Measurements from ENCODE around the gene YDJC.
"Not testable (repeated sequence)": the region's sequence is repeated elsewhere in the genome, so short reads cannot be mapped to it uniquely, and the experiment has no call there.

The YDJC gene

DNA sequence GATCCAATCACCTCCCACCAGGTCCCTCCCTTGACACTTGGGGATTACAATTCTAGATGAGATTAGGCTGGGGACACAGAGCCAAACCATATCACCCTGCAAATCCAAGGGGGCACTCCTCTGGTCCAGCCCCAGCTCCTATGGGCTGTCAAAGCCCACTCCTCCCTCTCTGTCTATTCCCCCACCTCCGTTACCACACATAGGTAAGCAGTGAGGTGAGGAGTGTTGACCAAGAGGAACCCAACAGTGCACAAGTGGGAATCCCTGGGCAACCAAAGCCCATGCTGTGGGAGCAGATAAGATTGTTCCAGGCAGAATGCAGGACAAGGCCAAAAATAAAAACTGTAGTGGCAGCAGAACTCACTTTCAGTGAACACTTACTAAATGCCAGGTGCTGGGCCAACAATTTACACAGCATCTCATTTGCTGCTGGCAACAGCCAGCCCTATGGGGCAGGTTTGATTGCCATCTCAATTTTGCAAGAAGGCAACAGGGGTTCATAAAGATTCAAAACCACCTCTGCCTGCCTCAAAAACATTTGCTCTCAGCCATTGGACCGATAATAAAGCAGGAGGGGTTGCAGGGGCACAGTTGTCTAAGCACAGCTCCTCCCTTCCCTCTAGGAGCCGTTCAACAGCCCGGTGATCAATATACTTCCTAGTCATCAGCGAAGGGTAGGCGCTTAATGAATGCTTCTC lies 21.1 kb upstream of the YDJC start:
- no peak for DNase-seq

DNA sequence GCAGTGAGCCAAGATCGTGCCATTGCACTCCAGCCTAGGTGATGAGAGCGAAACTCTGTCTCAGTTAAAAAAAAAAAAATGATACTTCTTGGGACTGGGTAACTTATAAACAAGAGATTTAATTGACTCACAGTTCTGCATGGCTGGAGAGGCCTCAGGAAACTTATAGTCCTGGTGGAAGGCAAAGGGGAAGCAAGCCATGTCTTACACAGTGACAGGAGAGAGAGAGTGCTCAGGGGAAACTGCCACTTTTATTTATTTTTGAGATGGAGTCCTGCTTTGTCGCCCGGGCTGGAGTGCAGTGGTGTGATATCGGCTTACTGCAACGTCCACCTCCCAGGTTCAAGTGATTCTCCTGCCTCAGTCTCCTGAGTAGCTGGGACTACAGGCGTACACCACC lies 20.5 kb upstream of the YDJC start:
- DNase-seq = no peak

DNA sequence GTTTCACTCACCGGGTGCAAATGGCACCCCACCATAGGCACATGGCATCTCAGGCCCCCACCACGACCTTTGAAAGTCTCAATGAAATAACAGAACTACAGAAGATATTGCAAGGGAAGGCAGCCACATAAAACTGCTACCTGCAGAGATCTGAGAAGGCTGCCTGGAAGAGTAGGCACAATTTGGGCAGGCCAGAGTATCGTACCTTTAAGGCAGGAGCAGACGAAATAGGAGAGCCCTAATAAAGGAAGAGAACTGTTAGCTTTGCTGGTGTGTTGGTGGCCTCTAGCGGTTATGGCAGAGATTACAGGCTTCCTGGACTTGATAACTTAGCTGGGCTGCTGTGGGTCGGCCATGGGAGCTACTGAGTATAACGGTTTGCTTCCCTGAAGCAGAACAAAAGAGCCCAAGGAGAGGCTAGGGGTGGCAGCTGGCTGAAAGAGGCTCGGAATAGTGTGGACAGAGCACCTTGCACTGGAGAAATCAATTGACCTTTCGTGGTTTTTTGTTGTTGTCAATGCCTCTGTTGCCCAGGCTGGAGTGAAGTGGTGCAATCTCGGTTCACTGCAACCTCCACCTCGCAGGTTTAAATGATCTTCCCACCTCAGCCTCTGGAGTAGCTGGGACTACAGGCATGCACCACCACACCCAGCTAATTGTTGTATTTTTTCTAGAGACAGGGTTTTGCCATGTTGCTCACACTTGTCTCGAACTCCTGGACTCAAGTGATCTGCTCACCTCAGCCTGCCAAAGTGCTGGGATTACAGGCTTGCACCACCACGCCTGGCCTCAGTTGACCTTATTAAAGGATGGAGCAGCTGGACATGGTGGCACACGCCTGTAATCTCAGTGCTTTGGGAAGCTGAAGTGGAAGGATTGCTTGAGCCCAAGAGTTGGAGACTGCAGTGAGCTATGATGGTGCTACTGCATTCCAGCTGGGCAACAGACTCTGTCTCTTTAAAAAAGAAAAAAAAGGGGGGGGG lies 17.1 kb upstream of the YDJC start:
- DNase-seq = peak; percentile 37 to 48

DNA sequence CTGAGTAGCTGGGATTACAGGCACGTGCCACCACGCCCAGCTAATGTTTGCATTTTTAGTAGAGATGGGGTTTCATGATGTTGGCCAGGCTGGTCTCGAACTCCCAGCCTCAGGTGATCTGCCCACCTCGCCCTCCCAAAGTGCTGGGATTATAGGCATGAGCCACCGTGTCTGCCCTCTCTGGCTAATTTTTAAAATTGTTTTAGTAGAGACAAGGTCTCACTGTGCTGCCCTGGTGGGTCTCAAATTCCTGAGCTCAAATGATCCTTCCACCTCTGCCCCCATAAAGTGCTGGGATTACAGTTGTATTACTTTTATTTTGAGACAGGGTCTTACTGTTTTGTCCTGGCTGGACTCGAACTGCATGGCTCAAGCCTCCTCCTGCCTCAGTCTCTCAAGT lies 15.7 kb upstream of the YDJC start:
- not testable (repeated sequence) for DNase-seq

DNA sequence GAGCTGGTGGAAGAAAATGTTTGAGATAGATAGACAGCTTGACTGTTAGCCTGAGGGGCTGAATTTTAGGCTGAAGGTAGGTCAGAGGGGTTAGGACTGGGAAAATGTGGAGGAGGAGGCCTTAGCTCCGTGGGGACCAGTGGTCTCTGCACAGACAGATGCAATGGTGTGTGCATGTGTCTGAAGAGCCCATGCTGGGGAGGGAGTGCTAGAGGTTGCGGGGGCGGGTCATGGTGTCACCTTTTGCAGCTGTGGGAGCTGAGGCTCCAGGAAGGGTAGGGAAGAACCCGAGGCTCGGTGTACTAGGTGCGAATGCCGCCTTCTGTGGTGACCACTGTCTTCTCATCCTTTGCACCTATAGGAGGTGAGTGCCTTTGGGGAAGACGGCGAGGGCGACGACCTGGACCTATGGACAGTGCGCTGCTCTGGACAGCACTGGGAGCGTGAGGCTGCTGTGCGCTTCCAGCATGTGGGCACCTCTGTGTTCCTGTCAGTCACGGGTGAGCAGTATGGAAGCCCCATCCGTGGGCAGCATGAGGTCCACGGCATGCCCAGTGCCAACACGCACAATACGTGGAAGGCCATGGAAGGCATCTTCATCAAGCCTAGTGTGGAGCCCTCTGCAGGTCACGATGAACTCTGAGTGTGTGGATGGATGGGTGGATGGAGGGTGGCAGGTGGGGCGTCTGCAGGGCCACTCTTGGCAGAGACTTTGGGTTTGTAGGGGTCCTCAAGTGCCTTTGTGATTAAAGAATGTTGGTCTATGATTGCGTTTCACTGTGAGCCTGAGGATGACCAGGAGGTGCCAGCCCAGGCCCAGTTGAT lies 13.9 kb upstream of the YDJC start:
- DNase-seq = no peak

DNA sequence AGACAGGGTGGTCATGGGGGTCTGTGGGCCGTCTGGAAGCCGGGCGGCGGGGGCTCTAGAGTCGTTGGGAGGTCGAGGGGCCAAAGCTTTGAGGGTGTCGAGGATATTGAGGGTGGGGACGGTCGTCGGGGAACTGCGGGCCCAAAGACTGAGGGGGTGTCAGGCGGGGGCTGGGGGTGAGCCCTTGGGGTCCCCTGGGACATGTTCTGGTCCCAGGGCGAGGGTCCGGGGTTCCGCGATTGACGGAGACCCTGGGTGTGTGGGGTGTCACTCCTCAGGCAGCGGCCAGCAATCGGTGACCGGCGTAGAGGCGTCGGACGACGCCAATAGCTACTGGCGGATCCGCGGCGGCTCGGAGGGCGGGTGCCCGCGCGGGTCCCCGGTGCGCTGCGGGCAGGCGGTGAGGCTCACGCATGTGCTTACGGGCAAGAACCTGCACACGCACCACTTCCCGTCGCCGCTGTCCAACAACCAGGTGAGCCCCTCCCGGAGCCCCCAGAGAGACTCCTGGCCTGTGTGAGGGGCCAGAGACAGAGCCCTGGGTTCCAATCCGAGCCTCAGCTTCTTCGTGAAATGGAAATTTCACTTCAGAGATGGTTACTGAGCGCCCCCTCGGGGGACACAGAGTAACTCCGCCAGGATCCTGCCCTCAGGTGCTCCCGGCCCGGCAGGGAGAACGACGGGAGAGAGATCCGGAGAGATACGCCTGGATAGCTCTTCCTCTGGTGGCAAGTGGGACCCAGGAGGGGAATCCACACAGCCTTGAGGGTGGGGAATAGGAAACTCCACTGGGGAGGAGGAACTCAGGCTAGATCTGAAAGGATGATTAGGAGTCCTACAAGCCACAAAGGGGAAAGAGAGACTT lies 13.0 kb upstream of the YDJC start:
- peak; percentile 52 to 57 for DNase-seq

DNA sequence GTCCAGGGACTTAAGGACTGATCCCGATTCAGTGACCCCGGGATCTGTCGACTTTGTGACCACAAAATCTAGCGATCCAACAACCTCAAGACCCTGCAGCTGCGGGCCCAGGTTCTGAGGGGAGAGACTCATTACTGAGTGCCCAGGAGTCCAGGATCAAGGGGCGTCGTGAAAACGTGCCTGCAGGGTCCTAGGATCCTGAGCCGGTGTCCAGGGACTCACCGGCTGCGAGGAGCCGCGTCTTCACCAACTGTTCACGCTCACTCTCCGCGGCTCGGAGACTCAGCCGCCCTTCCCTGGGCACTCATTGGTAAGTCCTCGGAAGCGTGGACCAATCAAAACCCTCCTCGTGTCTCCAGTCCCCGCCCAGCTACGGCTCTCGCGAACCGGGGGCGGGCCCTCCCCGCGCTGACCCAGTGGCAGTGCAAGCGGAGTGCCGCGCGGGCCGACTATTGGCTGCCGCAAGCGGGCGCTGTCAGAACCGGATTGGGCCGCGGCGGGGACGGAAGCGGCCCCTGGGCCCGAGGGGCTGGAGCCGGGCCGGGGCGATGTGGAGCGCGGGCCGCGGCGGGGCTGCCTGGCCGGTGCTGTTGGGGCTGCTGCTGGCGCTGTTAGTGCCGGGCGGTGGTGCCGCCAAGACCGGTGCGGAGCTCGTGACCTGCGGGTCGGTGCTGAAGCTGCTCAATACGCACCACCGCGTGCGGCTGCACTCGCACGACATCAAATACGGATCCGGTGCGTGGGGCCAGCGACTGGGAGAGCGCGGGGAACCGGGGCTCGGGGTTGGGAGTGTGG lies 12.2 kb upstream of the YDJC start, which contains the start of gene SDF2L1:
Gene SDF2L1 (plus strand): TSS at position 514 of the 795 bp plus-strand sequence. CDS start 35 bp downstream, at position 549.
- DNase-seq = peak; percentile 92 to 96

DNA sequence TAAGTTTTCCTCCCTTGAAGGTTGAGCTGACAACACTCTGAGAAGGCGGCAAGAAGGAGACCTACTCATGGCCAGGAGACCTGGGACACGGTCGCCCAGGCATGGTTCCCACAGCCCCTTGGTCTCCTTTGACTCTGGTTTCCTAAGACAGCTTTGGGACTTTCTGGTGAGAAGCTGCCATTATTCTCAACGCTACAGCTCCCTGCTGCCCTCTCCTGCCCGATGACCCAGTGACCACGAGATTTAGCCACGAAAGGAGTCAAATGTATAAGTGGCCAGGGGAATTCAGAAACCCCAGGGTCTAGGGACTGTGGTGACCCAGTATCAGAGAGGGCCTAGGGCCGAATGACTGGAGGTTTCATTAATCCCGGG lies 11.6 kb upstream of the YDJC start:
- peak in 1 of 2 experiments; percentile 30 for DNase-seq

DNA sequence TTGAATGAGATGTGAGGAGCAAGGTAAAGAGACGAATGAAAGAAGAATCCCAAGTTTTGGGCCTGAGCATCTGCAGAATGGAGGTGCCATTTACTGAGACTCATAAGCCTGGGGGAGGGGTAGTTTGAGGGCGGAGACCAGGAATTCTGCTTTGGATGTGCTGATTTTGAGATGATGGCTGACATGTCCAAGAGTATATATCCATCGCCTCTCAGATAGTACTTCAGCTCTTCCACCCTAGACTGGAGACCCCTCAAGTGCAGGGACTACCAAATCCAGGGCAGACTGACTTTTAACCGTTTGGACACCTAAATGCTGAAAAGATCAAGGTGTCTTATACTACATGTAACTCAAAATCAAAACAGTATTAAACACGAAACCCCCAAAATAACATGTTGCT lies 11.0 kb upstream of the YDJC start:
- no peak for DNase-seq

DNA sequence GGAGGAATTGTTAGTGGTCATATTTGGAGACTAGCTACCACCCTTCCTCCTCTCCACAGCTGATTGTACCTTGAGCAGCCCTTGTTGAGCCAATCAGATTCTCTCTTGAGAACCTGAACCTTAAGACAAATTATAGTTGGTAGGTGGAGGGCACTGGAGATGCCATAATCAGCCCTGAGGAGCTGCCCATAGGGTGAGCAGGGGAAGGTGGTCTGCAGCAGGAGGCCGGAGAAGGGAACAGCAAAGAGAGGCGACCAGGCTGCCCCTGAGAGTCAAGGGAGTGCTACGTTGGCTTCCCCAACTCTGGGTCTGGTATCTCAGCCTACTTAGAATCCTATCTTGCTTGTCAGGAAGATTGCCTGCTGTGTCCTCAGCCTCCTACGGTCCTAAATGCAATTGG lies 9.5 kb upstream of the YDJC start:
- DNase-seq = no peak

DNA sequence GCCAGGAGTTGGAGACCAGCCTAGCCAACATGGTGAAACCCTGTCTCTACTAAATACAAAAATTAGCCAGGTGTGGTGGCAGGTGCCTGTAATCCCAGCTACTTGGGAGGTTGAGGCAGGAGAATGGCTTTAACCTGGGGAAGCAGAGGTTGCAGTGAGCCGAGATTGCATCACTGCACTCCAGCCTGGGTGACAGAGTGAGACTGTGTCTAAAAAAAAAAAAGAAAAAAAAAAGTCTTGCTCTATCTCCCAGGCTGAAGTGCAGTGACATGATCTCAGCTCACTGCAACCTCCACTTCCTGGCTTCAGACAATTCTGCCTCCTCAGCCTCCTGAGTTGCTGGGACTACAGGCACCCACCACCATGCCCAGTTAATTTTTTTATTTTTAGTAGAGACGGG lies 7.6 kb upstream of the YDJC start:
- DNase-seq = not testable (repeated sequence)

DNA sequence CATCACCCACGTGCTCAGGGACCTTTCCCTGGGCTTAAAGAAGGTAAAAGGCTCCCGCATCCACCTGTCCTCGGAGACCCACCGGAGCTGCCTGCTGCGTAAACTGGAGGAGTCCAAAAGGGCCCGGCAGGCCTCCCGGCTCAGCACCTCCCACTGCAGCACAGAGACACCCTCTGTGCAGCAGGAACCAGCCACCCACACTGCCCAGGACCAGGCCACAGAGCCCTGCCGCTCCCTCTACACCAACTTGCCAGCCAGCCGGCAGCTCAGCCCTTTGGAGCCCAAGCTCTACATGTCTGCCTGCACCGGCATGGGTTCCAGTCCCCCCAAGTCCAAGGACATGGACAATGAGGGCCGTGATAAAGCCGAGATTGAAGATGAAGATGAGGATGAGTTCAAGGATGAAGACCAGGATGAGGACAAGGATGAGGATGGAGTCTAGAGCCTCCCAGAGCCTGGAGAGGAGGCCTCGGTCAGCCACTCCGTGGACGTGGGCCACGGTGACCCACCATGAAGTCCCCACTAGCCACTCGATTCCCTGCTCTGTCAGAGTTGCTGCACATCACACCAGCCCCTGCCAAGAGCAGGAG lies 6.9 kb upstream of the YDJC start:
- no peak for DNase-seq

DNA sequence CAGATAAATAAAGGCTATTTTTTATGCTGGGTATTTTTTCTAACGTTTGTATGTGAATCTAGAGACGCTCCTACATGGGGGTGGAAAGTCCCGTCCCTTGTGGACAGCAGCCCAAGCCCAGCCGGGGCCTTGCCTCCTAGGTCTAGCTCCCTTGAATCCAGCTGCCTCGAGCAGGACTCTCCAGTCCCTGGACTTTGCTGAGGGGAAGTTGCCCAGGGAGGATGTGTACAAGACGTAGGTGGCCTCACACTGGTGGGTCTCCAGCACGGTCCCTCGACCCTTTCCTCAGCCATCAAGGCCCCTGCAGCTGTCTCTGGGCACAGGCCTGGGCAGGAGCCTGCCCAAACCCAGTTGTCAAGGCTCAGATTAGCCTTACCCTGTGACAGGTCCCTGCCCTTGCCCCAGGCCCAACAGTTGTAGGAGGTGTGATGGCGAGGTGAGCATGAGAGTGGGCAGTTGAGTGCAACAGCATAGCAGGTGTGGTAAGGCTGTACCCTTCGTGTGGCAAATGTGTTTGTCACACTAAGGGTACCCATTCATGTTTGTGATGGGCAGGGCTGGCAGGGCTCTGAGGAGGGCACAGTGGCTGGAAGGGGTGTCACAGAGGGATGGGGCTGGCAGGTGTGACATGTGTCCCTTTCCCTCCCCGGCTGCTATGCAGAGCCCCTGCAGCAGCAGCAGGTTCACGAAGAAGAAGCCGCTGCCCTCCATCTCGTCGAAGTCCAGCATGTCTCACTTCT lies 6.1 kb upstream of the YDJC start:
- DNase-seq = no peak

DNA sequence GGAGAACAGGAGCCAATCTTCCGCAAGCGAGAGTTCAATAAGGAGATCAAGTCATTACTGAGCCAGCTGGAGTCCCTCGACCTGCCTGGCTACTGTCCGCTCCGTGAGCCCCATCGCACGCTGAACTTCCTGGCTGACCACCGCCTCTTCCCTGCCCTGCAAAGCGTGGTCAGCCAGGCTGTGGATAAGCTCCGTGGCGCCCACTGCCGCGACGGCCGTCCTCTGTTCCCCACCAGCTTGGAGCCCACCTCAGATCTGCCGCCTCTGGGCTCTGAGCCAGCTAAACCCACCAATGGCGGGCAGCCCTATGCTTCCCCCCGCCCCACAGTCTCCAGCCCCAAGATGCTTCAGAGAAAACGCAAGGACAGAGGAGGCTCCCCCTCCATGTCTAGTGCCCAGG lies 5.0 kb upstream of the YDJC start:
- DNase-seq = no peak

DNA sequence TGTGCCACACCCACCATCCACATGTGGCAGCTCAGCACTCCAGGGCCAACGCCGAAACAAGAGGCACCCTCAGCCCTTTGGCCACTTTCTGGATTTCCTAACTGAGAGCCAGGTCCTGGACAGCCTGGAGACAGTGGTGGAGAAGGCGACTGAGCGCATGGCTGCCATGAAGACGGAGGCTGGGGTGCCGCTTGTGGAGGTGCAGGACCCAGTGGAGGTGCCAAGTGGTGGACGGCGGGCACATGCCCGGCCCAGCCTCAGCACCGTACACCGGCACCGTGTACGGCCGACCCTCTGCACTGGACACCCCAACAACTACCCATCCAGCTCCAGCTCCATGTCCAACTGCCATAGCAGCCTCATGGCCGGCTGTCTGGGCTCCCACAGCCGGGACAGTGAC lies 4.3 kb upstream of the YDJC start:
- no peak for DNase-seq

DNA sequence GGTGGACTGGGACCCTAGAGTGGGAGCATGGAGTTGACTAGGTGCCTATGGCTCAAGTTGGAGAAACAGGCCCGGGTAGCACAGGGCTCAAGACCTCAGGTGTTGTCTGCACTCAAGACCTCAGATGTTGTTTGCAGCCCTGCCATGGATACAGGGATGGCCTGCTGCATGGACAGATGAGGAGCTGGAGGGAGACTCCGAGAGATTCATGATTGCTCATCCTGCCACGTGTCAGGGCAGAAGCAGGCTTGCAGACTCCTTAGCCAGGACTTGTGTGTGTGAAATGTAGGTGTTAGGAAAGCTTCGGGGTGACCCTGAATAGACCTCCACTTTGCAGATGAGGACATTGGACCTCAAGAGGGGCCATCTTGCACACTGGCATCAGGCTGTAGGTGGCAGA lies 3.7 kb upstream of the YDJC start:
- no peak for DNase-seq

DNA sequence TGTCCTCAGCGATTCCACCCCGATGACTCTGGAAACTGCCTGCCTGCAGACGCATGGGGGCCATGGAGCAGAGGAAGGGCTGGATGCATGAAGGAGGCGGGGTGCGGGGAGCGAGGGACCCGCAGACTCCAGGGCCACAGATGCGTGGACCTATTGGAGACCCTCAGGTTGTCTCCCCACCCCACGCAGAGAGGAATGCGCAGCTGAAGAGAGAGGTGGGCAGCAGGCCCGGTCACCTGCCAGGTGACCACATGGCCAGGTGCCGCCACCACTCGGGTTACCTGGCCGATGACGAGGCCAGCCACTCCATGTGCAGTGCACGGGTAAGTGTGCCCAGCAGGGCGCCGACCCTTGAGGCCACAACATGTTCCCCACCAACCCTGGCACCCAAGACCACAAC lies 3.1 kb upstream of the YDJC start:
- no peak for DNase-seq

DNA sequence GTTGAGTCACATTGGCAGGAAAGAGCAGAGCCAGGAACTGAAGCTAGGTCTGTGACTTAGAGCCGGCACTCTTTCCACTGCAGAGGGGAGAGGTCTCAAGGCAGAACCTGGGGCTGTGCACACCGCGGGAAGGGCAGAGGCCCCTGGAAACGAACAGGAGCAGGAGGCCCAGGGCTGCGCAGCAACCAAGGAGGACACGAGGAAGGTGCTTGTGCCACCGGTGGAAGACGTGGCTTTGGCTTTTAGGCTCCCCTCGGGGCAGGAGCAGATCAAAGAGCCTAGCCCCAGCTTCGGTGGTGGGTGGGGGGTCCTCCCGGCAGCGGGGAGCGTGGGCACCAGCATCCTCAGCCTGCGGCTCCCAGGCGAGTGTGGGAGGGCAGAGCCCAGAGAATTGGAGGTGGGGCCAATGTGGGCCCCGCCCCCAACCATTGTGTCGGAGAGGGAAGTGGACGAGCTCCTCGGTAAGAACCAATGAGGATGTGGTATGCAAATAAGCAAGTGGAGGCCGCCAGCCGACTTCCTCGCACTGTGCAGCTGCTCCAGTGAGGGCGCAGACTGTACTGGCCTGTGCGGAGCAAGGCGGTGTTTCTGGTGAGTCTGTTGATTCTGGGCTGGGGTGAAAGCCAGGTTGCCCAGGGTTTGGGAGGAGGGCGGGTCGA lies 2.5 kb upstream of the YDJC start, which contains the start of gene CCDC116:
Gene CCDC116 (plus strand): TSS at position 524 of the 659 bp plus-strand sequence. CDS start 422 bp downstream, outside the sequence.
- DNase-seq = peak; percentile 47 to 59

DNA sequence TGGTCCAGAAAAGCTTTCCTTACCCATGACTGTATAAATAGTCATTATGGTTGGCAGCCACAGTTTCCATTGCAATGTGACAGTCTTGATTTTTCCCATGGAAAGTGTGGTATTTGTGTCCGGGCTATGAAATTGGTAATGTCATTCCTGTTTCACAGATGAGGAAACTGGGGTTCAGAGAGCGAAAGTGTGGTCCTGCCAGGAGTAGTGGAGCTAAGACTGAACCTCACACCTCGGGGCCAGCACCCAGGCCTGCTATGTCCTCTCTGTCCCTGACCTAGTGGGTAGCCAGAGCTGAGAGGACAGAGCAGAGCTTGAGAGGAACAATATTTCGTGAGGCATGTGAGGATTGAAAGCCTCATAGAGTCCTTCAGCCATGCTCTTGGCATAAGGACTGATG lies 1.2 kb upstream of the YDJC start:
- no peak for DNase-seq

Data from NCI-H1930 (cell line).